Ishikawa (cell line): ENCODE measurements around the gene ROBO2.

ENCODE experiments used
- CEBPB ChIP-seq: IDR thresholded peaks from 2 replicates; pipeline ENCODE4 v1.6.1; 2012
- CREB1 ChIP-seq: IDR thresholded peaks from 2 replicates; pipeline ENCODE4 v1.6.1; 2012; ENCODE audit warnings: low read depth
- EGR1 ChIP-seq: IDR thresholded peaks from 2 replicates; pipeline ENCODE4 v1.6.1; 2012
- EP300 ChIP-seq: IDR thresholded peaks from 2 replicates; pipeline ENCODE4 v1.6.1; 2012; ENCODE audit warnings: borderline replicate concordance
- FOXM1 ChIP-seq: IDR thresholded peaks from 2 replicates; pipeline ENCODE4 v1.6.1; 2012; ENCODE audit warnings: low read depth, borderline replicate concordance
- NFIC ChIP-seq: IDR thresholded peaks from 2 replicates; pipeline ENCODE4 v1.6.1; 2012
- RAD21 ChIP-seq: IDR thresholded peaks from 2 replicates; pipeline ENCODE4 v1.6.1; 2012; ENCODE audit warnings: low read depth
- TAF1 ChIP-seq: IDR thresholded peaks from 2 replicates; pipeline ENCODE4 v1.6.1; 2012; ENCODE audit warnings: low read depth, mild to moderate bottlenecking
- TCF12 ChIP-seq: IDR thresholded peaks from 2 replicates; pipeline ENCODE4 v1.6.1; 2012; ENCODE audit warnings: low read depth
- TEAD4 ChIP-seq: IDR thresholded peaks from 2 replicates; pipeline ENCODE4 v1.6.1; 2012
- USF1 ChIP-seq: IDR thresholded peaks from 2 replicates; pipeline ENCODE4 v1.6.1; 2012
- YY1 ChIP-seq: IDR thresholded peaks from 2 replicates; pipeline ENCODE4 v1.6.1; 2012; ENCODE audit warnings: low read depth
- ZBTB7A ChIP-seq: IDR thresholded peaks from 2 replicates; pipeline ENCODE4 v1.6.1; 2012; ENCODE audit warnings: low read depth
- TF ChIP-seq, protein P1 (sequence below): IDR thresholded peaks from 2 replicates; pipeline ENCODE4 v1.6.1; 2012; ENCODE audit warnings: low read depth, mild to moderate bottlenecking
- TF ChIP-seq, protein P2 (sequence below): IDR thresholded peaks from 2 replicates; pipeline ENCODE4 v1.6.1; 2012

The ROBO2 gene

DNA sequence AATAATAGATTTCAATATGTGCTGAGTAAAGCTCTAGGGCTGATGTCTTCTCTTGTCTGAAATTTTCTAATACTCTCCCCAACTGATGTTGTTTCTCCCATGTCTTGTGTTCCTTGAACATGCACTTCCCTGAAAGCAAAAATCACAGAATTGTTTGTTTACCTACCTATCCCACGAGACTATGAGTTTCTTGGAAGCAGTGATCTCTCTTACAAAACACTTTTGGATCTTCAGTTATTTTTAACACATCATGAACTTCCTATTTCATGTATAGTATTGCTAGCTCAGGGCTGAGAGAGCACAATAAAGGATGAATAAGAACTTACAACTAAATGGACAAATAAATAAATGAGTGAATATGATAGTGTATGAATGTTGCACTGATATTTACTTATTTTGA lies 365.0 kb downstream of the ROBO2 start:
- no peak for TF ChIP-seq USF1
- TF ChIP-seq, protein P1, sequence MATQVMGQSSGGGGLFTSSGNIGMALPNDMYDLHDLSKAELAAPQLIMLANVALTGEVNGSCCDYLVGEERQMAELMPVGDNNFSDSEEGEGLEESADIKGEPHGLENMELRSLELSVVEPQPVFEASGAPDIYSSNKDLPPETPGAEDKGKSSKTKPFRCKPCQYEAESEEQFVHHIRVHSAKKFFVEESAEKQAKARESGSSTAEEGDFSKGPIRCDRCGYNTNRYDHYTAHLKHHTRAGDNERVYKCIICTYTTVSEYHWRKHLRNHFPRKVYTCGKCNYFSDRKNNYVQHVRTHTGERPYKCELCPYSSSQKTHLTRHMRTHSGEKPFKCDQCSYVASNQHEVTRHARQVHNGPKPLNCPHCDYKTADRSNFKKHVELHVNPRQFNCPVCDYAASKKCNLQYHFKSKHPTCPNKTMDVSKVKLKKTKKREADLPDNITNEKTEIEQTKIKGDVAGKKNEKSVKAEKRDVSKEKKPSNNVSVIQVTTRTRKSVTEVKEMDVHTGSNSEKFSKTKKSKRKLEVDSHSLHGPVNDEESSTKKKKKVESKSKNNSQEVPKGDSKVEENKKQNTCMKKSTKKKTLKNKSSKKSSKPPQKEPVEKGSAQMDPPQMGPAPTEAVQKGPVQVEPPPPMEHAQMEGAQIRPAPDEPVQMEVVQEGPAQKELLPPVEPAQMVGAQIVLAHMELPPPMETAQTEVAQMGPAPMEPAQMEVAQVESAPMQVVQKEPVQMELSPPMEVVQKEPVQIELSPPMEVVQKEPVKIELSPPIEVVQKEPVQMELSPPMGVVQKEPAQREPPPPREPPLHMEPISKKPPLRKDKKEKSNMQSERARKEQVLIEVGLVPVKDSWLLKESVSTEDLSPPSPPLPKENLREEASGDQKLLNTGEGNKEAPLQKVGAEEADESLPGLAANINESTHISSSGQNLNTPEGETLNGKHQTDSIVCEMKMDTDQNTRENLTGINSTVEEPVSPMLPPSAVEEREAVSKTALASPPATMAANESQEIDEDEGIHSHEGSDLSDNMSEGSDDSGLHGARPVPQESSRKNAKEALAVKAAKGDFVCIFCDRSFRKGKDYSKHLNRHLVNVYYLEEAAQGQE, result no peak
- TF ChIP-seq YY1, result no peak
- no peak for TF ChIP-seq TEAD4
- no peak for TF ChIP-seq TAF1
- no peak for TF ChIP-seq NFIC
- TF ChIP-seq CEBPB, result no peak
- TF ChIP-seq ZBTB7A, result no peak
- TF ChIP-seq EGR1, result no peak
- no peak for TF ChIP-seq RAD21
- no peak for TF ChIP-seq CREB1

- TF ChIP-seq, protein P1, result no peak
- TF ChIP-seq, protein P2, sequence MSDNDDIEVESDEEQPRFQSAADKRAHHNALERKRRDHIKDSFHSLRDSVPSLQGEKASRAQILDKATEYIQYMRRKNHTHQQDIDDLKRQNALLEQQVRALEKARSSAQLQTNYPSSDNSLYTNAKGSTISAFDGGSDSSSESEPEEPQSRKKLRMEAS, result no peak
- no peak for TF ChIP-seq TCF12
- TF ChIP-seq EGR1, result no peak
- TF ChIP-seq CEBPB, result no peak
- TF ChIP-seq EP300, result no peak
- TF ChIP-seq TAF1, result no peak
- no peak for TF ChIP-seq TEAD4
- TF ChIP-seq RAD21, result no peak
- TF ChIP-seq ZBTB7A, result no peak
- TF ChIP-seq CREB1, result no peak
- TF ChIP-seq NFIC, result no peak
Measured at GRCh38 chr3:77407441-77407840, 367.5 kb downstream of the ROBO2 start.

DNA sequence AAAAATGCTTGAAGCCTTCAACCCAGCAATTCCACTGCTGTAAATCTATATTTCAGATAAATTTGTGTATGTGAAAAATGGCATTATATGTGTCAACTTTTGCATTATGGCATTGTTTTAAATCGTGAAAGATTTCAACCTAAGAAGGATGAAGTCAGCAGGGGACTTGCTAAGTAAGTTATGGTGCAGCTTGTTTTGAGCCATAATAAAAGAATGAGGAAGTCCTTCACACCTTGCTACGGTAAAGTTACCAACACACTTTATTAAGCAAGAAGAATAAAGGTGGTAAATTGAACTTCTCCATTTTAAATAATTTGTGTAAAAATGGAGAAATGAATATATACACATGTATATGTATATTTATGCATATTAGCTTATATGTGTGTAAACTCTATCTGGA lies 371.4 kb downstream of the ROBO2 start:
- TF ChIP-seq TAF1 (no peak), RAD21 (no peak)
- TF ChIP-seq, protein P2, result no peak

DNA sequence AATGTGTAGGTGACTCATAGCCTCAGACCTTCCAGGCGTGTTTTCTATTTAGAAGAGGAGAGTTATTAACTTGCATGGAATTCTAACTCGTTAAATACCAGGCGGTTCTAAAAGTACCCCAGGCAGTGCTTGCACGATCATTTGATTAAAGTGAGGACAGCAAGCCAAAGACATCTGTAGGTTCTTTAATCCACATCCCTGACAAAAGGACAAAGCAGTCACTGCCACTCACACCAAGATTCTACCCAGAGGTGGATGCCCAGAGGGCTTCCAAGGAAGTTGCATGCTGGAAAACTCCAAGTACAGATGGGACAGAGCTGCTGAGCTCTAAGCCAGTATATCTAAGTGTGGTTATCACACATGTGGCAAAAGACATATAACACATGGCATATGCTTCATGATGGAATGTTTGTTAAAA lies 372.1 kb downstream of the ROBO2 start:
- TF ChIP-seq, protein P1, result no peak
- TF ChIP-seq, protein P2, result no peak
- TF ChIP-seq RAD21, result no peak
- TF ChIP-seq YY1, result no peak
- no peak for TF ChIP-seq TEAD4
- no peak for TF ChIP-seq FOXM1
- TF ChIP-seq ZBTB7A, result no peak
- TF ChIP-seq NFIC, result no peak
- TF ChIP-seq EP300, result no peak
- no peak for TF ChIP-seq CEBPB
- no peak for TF ChIP-seq TCF12
- no peak for TF ChIP-seq CREB1
- TF ChIP-seq TAF1, result no peak
- no peak for TF ChIP-seq USF1
- TF ChIP-seq EGR1, result no peak

GRCh38 chr3:77412584-77412983 lies 372.7 kb downstream of the ROBO2 start:
- TF ChIP-seq CREB1, result no peak
- no peak for TF ChIP-seq FOXM1
- no peak for TF ChIP-seq CEBPB
- TF ChIP-seq EGR1, result no peak
- TF ChIP-seq TCF12, result no peak
- no peak for TF ChIP-seq USF1
- no peak for TF ChIP-seq RAD21
- no peak for TF ChIP-seq NFIC
- no peak for TF ChIP-seq ZBTB7A
- TF ChIP-seq, protein P2, result no peak
- no peak for TF ChIP-seq YY1
- TF ChIP-seq, protein P1, result no peak
